Fibroblast of skin of back (primary cell): ENCODE measurements around the gene THSD7B.
"Not testable (repeated sequence)": the region's sequence is repeated elsewhere in the genome, so short reads cannot be mapped to it uniquely, and the experiment has no call there.

Source experiments
- DNase-seq: peaks from one replicate; pipeline ENCODE4 v3.0.0-alpha.2; 2013

THSD7B gene

DNA sequence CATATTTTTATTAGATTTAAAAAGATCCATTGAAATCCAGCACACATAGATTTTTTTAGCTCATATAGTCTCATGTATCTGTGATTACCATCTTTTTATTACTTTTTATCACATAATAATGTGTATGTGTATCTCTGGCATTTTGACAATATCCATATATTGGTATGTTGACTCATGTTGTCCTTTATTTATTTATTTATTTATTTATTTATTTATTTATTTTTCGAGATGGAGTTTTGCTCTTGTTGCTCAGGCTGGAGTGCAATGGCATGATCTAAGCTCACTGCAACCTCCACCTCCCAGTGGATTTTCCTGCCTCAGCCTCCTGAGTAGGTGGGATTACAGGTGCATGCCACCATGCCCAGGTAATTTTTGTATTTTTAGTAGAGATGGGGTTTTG, 823.2 kb downstream of the THSD7B start:
- not testable (repeated sequence) for DNase-seq

DNA sequence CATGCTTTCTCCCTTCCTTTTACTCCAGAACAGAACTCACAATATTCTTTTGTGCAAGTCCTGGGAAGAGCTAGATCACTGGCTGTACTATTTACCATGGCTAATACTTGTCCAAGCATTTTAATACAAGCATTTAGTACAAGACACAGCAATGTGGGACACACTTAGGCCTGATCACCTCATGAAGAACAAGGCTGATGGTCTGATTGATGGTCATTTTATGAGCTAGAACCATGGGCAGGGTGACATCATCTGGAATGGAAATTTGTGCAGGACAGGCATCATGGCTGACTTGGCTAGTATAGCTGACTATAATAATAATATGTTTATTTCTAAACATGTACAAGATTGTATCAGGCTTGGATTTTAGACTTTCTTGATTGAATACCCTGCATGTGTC, 824.8 kb downstream of the THSD7B start:
- no peak for DNase-seq

DNA sequence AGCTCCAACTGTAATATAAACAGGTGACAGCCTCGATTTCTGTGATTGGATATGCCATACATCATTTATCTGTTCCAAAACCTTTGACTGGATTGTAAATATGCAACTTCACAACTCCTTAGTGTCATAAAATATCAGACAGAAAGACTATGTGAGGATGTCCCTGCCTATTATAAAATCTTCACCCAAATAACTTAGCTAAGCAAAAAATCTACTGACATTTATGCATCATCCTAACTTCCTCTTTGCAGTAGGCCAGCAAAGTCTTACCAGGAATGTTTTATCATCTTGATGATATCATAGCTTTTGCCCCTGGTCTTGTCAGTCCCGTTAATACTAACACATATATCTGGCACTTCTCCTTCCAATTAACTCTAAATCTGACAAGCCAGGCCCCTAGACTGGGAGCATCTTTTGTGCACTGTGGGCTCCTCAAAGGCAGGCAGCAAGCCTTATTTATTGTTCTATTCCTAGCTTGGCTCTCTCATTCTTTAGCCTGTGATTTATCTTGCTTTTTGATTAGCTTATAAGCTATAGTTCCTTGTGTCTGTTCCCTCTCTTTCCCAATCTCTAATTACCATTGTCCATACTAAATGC, 842.5 kb downstream of the THSD7B start:
- DNase-seq = no peak

DNA sequence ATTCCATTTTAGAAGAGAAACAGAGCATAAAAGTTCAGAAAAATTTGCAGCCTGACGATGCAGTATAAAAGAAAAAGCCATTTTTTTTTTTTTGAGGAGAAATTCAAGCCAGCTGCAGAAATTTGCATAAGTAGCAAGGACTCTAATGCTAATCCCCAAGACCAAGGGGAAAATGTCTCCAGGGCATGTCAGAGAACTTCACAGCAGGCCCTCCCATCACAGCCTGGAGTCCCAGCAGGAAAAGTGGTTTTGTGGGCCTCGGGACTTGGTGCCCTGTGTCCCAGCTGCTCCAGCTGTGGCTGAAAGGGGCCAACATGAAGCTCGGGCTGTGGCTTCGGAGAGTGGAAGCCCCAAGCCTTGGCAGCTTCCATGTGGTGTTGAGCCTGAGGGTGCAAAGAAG, 873.6 kb downstream of the THSD7B start:
- DNase-seq = no peak

DNA sequence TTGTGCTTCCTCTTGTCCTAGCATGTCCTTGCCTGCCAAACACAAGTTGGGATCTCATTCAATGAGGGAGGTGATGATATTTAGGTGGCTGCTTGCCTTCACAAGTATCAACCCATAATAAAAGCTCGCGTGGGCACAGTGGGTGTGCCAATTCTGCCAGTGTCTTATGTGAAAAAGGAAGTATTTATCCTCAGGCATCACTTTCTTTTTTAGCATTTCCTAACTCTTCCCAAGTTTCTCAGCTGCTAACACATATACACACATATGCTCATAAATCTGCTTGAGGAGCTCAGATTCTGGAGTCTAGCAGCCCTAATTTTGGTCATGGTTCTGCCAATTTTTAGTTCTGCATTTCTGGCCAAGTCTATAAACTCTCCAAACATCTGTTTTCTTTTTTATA, 879.4 kb downstream of the THSD7B start:
- DNase-seq = no peak

DNA sequence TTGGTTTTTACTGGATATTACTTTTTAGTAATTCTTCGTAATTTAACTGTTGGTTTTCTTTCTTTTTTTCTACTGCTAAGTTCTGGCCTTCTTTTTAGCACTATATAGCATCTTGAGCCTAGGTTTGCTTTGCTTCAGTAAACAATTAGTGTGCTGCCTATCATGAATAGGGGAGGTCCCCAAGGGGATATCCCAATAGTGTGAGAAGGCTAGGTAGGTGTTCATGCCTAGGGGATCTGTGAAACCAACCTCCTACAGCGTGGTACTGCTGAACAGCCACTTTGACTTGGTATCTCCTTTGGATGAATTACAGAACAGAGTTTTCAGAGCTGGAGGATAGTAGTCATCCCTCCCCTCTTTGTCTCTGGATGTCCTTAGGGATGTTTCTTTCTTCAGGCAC, 888.7 kb downstream of the THSD7B start:
- DNase-seq = no peak

DNA sequence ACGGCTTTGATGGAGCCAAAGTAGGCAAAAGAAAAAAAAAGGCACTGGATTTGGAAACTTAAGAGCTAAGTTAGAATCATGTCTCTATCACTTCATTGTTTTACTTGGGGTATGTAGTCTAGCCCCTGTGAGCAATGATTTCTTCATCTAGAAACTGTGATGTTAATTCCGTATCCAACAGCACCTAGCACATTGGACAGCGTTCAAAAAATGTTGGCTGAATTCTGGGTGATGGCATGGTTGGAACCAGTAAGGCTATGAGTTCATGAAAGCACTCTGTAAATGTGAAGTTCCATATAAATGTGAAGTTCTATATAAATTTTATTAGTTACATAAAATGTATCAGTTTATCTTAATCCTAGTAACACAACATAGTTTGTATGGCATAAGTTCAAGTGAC, 890.5 kb downstream of the THSD7B start:
- DNase-seq = no peak

DNA sequence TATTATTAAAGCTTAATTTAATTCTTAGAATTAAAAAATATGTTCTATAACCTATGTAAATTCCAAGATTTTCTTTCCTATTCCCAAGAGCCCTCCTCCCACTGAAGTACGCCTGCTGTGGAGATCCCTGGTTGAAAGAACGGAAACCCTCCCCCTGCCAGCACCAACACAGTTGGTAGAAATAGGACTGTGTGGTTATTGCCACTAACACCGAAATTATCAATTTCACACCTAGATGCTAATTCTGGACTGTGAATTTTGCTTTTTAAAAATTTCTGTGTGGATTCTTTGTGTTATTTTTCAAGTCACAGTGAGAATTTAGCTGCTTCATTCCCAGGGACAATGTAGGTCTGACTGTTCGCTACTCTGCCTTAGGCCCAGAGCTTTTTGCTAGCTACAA, 893.1 kb downstream of the THSD7B start:
- no peak for DNase-seq

DNA sequence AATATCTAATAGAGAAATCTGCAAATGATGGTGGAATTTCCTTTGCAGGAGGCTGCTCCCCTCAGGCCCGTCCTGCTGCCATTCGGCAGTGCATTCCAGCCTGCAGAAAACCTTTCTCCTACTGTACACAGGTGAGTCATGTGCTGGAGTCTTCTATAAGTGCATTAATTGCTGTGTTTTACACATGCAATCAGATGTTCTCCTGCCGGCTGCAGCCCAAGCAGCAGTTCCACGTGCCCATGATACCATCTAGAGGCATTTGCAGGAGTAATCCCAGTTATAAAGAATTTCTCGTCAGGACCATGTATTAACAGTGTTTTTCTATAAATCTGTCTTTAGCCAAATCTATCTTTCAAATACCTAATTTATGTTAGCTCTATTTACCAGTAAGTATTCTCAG, 894.3 kb downstream of the THSD7B start:
- DNase-seq = peak; percentile 4

DNA sequence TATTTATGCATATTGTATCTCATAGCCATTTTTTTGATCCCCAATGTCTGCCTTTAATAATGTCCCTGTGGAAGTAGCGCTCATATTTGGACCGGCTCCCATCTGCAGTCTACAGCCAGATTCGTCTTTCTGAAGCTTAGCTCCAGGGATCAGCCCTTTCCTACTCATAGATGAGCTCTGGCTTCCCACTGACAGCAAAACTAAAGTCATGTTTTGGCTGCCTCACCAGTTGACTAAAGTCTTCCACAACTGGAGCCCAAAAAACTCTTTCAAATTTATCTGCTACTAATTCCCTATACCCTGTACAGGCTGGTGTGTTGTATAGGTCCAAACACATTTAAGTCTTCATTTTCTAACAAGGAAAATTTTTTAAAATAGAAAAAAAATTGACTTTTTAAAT, 904.8 kb downstream of the THSD7B start:
- DNase-seq = no peak

DNA sequence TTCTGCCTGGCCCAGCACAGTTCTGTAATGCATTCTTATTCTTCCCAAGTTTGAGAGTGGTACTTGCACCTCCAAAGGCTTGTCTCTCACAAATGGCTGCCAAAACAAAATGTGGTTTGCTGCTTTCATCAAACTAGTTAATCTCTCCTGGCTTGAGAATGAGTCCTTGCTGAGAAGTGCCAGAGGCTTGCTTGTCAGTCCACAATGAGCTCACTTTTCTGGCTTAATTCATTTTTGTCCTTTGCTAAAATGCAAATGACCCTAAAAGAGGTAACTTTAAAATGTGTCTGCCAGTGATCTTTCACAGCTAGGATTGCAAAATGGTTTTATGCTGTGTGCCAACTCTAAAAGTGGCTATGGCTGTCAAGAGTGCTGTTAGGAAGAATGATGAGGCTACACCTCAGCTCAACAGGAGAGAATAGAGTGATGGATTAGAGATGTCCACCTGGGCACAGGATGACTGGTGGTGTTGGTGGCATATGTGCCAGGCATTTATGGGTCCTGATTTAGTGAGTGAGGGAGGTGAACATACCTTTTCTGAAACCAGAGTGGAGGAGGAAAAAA, 907.7 kb downstream of the THSD7B start:
- DNase-seq = no peak

DNA sequence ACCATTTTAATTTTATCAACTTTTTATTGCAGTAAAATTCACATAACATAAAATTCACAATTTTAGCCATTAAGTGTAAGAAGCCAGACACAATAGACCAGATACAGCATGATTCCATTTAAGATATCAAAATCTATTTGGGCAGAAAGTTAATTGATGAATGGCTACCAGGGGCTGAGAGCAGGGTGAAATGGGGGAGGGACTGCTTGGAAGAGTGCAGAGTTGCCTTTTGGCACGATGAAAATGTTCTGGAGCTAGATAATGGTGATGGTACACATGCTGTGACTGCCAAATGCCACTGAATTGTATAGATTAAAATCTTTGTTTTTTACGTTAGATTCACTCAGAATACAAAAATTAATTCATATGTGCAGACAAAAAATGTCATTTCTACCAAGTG, 909.6 kb downstream of the THSD7B start:
- DNase-seq = no peak

DNA sequence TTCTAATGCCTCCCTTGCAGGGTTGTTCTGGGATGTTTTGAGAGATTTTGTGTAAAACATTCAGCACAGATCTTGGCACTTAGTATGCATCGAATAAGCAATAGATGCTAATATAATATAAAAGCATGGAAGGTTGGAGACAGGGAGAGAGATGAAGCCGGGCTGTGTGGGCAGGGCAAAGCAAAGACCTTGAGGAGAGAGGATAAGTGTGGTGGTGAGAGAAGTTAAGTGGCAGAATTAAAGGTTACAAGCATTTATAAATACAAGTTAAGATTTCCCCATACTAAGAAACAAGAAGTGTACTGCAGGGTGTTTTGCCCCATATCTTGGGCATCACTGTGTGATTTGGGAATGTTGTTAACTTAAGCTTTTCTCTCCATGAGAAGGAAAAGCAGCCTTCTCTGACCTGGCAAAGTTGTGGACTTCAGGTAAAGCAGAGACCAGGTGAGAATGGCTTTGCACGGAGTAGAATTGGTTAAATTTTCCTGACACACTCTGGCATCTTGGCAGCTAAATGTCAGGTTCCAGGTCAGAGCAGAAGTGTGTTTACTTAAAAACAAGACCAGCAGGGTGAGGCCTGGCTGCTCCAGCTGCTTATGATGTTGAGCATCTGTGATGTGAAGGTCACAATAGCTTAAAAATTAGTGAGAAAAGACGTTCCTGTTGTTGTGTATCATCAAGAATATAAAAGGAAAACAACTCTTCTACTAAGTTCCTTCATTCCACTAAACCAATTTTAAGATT, 910.4 kb downstream of the THSD7B start:
- DNase-seq = no peak

DNA sequence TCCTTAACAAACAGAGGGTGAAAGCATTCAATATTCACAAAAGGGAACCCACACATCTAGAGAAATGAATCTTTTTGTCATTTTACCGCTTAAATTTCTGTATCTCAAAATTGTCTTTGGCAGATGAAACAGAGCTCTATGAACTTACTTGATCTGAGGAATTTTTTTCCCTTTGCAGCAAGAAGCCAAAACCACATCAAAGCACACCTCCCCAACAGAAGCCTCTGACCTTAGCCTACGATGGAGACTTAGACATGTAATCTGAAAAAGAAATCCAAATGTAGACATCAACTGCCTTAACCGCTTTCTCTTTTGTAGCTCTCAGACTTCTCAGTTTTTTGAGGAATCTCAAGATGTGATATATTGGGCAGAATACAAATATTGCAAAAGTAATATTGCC, 911.0 kb downstream of the THSD7B start:
- no peak for DNase-seq

DNA sequence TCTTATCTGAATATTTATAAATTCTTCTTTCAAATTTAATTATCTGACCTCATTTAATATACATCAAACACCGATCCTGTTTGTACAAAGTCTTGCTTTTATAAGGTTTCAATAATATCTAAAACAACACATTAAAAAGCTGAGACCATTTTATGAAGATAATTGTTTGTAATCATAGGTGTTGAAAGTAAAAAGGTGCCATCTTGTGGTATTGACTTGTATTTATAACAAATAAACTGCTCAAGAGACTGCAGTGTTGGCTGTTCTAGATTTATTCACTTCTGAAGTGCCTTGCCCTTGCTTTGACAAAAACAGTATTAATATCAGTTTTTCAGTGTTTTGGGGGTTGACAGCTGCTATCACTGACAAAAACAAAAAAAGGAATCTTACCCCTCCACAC, 912.1 kb downstream of the THSD7B start:
- DNase-seq = no peak

DNA sequence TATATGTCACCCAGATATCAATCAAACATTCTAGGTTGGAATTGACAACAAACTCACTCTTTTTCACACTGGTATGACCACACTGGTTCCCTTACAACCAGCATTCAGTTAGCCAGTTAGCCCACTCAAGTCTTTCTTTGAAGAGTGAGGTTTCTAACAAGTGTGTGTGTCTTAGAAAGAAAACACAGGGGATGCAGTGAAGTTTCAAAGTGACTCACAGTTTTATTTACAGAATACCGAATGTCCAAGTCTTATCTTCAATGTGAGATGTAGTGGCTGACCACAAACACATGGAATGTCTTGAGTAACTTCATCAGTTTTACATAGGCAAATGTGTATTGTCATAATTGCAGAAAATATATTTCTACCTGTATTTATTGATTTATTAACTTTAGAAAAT, 924.2 kb downstream of the THSD7B start:
- no peak for DNase-seq

DNA sequence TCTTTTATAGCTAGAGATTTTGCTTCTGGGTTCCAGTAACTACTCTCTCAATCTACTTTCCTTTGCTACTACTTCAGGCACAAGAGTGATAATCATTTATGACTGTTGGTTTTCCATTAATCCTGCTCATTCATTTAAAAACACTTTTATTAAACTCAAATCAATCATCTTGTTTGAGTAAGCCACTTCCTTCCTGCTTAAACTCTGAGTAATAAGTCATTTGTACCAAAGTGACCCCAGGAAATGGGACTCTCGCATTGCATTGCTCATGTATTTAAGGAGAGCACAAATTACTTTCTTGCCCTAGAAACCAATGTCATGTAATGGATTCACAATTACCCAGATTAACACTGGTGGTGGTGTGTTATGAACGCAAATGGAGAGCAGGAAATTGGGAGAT, 928.2 kb downstream of the THSD7B start:
- no peak for DNase-seq

DNA sequence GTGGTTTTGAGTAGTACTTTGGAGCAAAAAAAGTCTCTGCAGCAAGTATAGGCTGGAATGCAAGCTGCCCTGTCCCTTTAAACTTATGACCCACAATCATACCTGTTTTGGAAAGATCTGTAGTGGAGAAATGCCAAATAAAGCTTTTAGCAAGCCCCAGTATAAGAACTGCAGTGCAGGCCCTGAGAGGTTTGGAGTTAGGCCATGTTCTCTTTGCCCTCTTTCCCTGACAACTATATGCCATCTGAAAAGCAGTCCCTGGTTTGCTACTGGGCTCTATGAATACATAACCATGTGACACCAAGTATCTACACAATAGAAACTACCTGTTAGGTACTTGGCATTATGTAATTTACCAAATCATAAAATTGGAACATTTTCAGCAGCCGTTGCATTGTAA, 931.6 kb downstream of the THSD7B start:
- no peak for DNase-seq

DNA sequence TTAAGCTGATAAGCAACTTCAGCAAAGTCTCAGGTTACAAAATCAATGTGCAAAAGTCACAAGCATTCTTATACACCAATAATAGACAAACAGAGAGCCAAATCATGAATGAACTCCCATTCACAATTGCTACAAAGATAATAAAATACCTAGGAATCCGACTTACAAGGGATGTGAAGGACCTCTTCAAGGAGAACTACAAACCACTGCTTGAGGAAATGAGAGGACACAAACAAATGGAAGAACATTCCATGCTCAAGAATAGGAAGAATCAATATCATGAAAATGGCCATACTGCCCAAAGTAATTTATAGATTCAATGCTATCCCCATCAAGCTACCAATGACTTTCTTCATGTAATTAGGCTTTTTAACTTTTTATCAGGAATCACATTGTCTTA, 934.9 kb downstream of the THSD7B start:
- DNase-seq = not testable (repeated sequence)

DNA sequence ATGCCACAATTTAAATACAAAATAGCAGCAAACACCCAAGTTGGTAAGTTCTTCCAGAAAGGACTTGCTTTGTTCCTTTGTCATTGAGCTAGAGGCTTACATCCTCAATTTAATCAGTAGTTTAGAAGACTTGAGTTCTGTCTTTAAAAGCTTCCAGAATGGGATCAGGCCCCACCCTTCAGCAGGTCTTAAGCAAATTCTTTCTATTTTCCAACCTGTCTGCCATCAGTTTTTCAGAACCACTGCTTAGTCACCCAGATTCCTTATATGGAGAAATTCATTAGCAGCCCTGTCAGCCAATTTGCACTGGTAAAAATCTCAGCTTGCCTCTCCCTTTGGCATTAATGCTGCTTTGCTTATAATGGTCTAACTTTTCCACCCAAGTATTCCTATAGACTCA, 935.3 kb downstream of the THSD7B start:
- DNase-seq = no peak

DNA sequence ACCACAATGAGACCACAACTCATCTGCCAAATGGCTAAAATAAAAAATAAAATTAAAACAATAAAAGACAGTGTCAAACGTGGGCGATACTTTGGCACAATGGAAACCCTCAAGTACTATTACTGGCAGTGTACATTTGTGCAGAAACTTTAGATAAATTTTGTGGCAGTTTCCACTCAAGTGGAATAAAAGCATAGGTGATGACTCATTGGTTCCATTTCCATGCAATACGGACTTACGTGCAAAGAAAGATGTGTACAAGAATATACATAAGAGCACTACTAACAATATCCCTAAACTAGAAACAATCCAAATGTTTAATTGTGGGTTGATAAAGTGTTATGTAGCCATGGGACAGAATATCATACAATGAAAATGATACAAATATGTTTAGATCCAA, 940.0 kb downstream of the THSD7B start:
- no peak for DNase-seq

DNA sequence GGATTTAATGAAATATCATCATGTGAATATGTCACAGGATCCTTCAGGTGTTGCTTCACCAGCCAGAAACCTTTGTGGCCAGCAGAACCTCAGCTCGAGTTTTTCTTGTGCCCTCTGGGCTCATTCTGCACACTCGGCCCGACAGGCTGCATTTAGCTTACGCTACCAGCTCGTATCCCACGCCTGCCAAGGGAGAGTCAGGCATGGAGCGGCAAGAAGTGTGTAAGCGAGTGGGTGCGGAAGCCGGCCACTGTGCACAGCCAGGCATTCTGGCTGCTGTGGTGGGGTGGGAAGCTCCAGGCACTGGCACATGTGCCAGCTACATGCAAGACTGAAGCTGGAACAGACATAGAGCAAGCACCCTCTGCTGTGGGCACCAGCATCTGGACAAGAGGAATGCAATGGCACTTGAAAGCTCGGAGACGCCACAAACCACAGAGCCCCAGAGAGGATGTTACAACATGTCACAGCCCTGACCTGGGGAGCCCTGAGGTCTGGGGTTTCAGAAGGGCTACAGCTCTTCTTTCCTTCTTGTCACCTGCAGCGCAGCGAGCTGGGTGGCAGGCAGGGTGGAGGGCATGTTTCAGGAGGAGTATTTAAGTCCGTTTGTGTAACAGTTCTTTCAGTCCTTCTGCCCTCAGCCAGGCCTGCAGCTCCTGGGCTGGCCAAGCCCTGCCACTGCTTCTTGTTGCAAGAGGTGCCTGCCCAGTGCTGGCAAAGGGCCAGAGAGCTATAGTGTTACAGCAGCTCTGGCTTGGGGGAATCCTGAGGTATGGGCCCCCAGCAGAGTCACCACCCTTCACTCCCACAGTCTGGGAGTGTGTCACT, 941.7 kb downstream of the THSD7B start:
- DNase-seq = no peak

DNA sequence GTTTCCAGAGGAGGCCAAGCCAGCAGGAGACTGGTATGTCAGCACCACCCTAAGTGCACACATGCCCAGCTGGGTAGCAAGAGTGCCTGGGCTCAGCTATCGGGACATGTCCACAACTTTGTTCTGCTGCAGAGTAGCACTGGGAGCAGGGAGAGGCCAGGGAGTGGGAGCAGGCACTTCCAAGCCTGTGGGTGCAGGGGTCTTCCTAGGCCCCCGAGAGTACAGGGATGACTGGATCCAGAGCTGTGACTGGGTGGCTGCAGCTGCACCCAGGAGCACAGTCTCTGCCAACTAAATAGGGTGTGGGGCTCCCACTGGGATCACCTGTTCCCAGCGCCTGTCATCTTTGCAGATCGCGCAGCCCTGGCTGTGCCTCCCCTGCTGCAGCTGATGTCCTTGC, 943.0 kb downstream of the THSD7B start:
- no peak for DNase-seq
